Transverse colon (tissue), 4 donors: ENCODE results near the gene RPS3.
"Not testable (repeated sequence)": the region's sequence is repeated elsewhere in the genome, so short reads cannot be mapped to it uniquely, and the experiment has no call there.

Experiments
- EP300 ChIP-seq: sonication (generic); formaldehyde crosslinking; IDR thresholded peaks from one replicate; pipeline ENCODE4 v1.6.1; 2017; ENCODE audit warnings: antibody characterized with exemption, low read depth
- POLR2A ChIP-seq: fragments of 450-650 bp; IDR thresholded peaks from one replicate; pipeline ENCODE4 v1.6.1; 2016; ENCODE audit warnings: antibody characterized with exemption, mild to moderate bottlenecking, moderate library complexity
- POLR2AphosphoS5 ChIP-seq, 3 donors: sonication (generic); formaldehyde crosslinking; IDR thresholded peaks; one replicate each; pipeline ENCODE4 v1.6.1; 2016; ENCODE audit warnings: antibody characterized with exemption in 3 of 3
- TF ChIP-seq, protein P1 (sequence below), 5 experiments: fragments of 200-600 bp in 3 of 5; fragments of 450-650 bp in 2 of 5; sonication (generic) in 3 of 5; IDR thresholded peaks; 1 replicate in 2 of 5; 2 replicates in 3 of 5; pipeline ENCODE4 v1.5.1; 2016 to 2017; ENCODE audit warnings: antibody characterized with exemption in 5 of 5, inconsistent platforms in 3 of 5, mild to moderate bottlenecking in 2 of 5, moderate library complexity in 1 of 5

DNA sequence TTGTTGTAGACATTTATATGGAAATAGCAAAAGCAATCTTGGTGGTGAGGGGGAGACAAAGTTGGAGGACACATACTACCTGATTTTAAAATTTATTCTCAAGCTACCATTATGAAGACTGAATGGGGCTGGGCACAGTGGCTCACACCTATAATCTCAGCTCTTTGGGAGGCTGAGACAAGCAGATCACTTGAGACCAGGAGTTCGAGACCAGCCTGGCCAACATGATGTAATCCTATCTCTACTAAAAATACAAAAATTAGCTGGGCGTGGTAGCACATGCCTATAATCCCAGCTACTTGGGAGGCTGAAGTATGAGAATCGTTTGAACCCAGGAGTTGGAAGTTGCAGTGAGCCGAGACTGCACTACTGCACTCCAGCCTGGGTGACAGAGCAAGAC lies 37.0 kb upstream of the RPS3 start:
- not testable (repeated sequence) for TF ChIP-seq POLR2A; POLR2AphosphoS5 (IDR thresholded peaks at IDR 0.05); EP300
- TF ChIP-seq, protein P1, sequence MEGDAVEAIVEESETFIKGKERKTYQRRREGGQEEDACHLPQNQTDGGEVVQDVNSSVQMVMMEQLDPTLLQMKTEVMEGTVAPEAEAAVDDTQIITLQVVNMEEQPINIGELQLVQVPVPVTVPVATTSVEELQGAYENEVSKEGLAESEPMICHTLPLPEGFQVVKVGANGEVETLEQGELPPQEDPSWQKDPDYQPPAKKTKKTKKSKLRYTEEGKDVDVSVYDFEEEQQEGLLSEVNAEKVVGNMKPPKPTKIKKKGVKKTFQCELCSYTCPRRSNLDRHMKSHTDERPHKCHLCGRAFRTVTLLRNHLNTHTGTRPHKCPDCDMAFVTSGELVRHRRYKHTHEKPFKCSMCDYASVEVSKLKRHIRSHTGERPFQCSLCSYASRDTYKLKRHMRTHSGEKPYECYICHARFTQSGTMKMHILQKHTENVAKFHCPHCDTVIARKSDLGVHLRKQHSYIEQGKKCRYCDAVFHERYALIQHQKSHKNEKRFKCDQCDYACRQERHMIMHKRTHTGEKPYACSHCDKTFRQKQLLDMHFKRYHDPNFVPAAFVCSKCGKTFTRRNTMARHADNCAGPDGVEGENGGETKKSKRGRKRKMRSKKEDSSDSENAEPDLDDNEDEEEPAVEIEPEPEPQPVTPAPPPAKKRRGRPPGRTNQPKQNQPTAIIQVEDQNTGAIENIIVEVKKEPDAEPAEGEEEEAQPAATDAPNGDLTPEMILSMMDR (IDR thresholded peaks at IDR 0.05), result not testable (repeated sequence)
